Left lobe of liver (tissue), 2 donors: ENCODE results near the gene ABTB2. TPM values are rescaled to one million over a fixed set of nuclear protein-coding genes. Genes with fewer than 3 reads are reported as not detected.

Source experiments
- ATAC-seq: fragments of 200-7000 bp; cut with Tn5 transposase; one replicate; pipeline ENCODE4 v1.9.1; 2020; ENCODE audit warnings: mild to moderate bottlenecking, moderate library complexity
- DNase-seq: peaks from one replicate; pipeline ENCODE4 v3.0.0-alpha.2; 2020; ENCODE audit warnings: low spot score
- total RNA-seq: library from RNA; stranded (reverse); gene quantifications from one replicate; pipeline ENCODE4 v1.2.1, GENCODE V29; 2021
- donor health status: DM: no; HTN: no; CAD: no; lungs with moderate emphysema.
- donor health status: DM: no; HTN: yes; CAD: no.

ABTB2 gene
- total RNA-seq, 1 donor from 2014 or later: 11.4 TPM

DNA sequence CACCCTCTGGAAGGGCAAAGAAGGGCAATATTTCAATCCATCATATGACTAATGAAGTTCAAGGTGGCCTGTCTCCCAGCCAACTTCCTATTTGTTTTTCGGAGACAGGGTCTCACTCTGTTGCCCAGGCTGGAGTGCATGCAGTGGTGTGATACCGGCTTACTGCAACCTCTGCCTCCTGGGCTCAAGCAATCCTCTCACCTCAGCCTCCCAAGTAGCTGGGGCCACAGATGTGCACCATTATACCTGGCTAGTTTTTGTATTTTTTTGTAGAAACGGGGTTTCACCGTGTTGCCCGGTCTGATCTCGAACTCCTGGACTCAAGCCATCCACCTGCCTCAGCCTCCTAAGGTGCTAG, 13.4 kb downstream of the ABTB2 start:
- ATAC-seq (no peak), DNase-seq (no peak)

DNA sequence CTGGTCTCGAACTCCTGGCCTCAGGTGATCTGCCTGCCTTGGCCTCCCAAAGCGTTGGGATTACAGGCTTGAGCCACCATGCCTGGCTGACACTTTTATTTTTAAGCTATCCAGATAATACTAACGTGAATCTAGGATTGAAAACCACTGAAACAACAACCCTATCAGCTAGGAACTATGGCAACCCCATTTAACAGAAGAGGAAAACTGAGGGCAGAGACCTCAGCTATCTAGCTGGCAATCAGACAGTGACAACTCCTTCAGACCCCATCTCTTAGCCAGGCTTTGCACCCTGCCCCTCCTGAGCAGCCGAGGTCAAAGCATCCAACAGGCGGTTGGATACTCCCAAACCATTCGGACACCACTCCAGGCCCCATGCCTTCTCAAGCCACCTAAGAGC, 14.1 kb downstream of the ABTB2 start:
- no peak for DNase-seq
- no peak for ATAC-seq

GRCh38 chr11:34343153-34343552, 14.7 kb downstream of the ABTB2 start:
- ATAC-seq (no peak), DNase-seq (no peak)

GRCh38 chr11:34341931-34342533, 15.8 kb downstream of the ABTB2 start:
- ATAC-seq: peak; percentile 12

DNA sequence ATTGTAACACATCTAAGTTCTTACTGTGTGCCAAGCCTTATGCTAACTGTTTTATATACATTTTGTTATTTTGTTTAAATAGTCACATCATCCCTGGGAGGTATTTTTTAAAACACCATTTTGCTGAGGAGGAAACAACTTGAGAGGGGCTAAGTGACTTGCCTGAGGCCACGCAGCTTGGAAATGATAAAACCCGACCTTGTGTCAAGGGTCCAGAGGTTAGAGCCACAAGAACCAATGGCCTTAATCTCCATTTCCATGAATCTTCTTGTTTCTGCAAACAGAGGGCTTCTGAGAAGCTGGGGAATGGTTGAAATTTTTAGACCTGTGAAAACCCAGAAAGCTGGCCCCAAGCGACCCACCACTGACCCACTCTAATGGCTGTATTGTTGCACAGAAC, 16.7 kb downstream of the ABTB2 start:
- DNase-seq: no peak

More at GRCh38 chr11:34341931-34342533, 15.8 kb downstream of the ABTB2 start:
- DNase-seq: no peak

DNA sequence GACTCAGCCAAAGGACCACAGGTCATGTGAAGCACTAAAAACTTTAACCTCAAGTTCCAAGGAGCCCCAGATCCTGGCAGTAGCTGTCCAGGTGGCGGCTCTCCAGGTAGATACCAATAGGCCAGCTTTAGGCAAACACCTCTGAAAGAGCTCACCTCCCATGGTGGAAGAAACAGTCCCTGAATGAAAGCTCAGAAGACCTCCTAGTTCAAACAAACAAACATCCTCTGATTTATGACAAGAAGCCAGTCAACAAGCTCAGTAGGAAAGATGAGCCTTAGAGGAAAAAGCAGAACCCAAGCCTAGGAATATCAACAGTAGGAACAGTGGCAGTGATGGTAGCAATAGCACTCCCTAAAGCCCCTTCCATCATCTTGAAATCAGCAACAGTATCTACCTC, 17.2 kb downstream of the ABTB2 start:
- DNase-seq (no peak), ATAC-seq (peak; percentile 13)

More for the DNA sequence above, 16.7 kb downstream of the ABTB2 start:
- ATAC-seq: no peak

DNA sequence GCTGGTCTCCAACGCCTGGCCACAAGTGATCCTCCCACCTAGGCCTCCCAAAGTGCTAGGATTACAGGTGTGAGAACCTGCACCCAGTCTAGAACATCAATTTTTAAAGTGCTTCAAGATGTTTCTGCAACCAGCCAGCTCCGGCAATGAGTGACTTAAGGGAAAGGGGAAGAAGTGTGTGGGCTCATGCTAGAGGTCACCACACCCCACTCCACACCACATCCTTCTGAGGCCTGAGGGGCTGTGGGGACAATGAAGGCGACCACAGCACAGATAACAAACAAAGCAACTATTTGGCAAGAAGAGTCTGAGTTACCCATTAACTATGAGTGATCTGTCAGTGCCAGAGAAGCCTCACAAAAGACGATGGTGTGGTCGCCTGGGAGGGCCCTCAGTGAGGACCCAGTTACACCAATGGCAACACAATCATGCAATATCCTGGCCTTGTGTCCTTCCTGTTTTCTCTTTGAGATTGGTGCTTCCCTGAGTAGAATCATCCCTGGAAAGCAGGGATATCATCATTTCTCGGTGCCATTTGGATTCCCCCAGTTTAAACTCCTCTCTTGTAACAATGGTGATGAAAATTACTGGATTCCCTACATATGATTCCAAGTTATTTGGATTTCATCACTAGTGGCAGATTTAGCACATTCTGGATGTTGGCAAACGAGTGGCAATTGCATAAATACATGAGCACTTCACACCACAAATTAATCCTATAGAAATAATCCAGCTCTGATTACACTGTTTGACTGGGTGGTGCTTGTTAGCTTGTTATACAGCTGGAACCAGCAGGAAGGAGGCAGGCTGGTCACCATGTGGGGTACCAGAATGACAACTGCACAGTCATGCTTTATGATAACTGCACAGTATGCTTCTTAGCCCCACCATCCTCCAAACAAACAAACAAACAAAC, 18.4 kb downstream of the ABTB2 start:
- ATAC-seq (peak; percentile 74), DNase-seq (no peak)

DNA sequence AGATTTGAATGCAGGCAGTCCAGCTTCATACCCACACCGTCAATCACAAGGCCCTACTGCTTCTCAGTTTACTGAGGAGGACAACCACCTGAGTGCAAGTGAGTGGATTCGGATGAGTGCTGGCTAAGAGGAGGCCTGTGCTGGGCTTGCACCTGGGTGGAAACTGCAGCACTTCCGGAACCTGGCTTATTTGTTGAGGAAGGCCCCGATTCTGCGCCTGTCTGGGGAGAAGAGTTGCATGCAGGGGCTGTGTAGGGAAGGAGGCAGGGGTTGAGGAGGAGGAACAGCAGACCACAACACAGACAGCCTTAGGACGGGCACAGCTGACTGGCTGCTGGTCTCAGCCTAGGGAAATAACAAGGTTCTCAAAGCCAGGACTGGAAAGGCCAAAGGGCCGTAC, 20.8 kb downstream of the ABTB2 start:
- no peak for DNase-seq
- no peak for ATAC-seq

DNA sequence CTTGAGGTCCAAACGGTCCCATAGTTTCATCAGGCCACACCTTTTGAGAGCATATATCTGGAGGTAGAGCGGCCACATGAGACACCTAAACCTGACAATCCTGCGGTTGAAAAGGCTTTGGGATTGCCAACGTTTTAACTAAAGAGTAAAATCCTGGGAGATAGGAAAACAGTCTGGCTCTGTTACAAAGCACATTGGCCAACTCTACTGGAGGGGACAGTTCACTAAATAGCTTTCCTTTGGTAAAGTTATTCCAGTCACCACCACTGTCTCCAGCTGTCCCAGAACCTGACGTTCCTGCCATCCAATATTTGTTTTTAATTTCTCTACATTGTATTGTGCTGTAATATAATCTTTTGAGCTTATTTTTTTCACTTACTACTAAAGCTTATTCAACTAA, 22.0 kb downstream of the ABTB2 start:
- no peak for DNase-seq
- ATAC-seq: peak; percentile 69

GRCh38 chr11:34335331-34335730, 22.5 kb downstream of the ABTB2 start:
- DNase-seq: no peak
- ATAC-seq: no peak

DNA sequence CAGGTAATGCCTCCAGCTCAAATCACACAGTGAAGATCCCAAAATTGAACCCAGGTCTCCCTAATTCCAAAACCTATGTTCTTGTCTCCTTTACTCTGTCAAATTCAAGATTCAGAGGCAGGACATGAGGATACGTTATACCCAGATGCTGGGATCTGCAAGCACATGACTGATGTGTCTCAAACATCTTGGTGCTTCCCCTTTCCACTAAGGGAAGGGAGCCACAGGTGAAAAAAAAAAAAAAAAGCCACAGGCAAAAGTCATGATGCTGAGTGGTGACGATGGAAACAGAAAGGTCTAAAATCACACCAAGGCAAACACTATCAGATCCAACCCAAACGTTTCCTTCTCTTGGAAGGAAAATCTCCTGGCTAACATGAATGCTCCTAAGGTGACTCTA, 24.0 kb downstream of the ABTB2 start:
- DNase-seq (no peak), ATAC-seq (no peak)

- no peak for DNase-seq
- no peak for ATAC-seq
These were observed 25.3 kb downstream of the ABTB2 start for GRCh38 chr11:34332524-34332923.

DNA sequence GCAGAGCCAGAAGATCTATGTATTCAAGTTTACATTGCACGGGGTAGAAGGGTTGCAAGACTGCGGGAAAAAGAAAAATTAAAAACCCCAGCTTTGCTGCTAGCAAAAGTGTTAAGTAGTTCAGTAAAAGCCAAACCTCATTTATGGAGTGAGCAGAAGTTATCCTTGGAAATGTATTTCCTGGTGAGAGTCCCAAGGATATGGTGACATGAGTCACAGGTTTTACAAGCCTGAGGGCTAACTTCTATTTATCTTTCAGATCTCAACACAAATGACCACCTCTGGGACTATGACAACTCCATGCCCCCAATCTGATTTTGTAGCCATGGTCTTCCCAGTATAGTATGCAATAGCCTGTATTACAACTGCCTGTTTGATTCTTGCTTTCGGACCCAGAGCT, 26.1 kb downstream of the ABTB2 start:
- no peak for ATAC-seq
- DNase-seq: no peak

DNA sequence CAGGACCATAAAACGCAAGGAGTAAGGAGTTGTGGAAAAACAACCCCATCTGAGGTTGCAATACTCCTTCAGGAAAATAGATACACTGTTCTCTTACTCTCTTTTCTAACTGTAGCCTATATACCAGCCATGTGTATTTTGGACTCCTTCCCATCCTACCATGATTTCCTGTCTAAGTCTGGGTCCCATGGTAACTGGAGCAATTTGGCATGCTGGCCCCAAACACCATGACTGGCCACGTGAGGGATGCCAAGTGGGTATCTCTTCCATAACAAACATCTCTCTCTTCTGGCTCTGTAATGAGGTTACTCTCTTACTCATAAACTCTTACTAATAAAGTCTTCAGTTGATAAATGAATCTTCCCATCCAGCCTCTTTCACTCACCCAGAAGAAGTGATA, 26.5 kb downstream of the ABTB2 start:
- ATAC-seq (peak; percentile 45), DNase-seq (no peak)

- no peak for ATAC-seq
- DNase-seq: no peak
These were observed 27.2 kb downstream of the ABTB2 start for GRCh38 chr11:34330653-34331052.

DNA sequence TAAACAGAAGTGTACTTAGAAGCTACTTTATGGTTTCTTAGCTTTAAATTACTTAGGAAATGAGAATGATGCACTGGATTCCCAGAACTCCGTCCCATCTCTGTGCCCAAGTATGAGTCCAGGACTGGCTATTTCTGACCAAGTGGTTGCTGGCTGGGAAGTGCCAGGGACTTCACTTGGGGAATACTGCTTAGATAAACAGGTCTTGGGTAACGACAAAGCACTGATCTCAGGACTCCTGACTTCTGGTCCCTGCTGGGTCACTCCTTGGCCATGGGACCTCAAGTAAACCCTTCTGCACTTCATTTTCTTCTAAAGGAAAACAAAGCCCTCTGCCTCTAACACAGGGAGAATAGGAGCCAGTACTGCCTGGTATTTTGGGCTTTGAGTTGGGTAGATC, 27.9 kb downstream of the ABTB2 start:
- DNase-seq (no peak), ATAC-seq (peak; percentile 30)

DNA sequence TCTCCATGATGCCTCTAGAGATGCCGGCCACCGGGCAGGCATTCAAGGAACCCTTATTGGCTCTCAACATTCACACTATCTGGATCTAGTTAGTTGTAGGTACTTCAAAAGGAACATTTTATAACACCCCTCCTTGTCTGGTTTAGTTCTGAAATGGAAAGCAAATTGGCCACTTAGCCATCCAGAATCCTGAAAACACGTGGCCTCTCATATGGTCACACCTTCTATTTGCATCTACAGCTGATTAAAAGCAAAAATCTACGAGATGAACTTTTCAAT, 29.2 kb downstream of the ABTB2 start:
- ATAC-seq (no peak), DNase-seq (no peak)

GRCh38 chr11:34327804-34328631, 29.8 kb downstream of the ABTB2 start:
- no peak for DNase-seq
- peak; percentile 22 for ATAC-seq

DNA sequence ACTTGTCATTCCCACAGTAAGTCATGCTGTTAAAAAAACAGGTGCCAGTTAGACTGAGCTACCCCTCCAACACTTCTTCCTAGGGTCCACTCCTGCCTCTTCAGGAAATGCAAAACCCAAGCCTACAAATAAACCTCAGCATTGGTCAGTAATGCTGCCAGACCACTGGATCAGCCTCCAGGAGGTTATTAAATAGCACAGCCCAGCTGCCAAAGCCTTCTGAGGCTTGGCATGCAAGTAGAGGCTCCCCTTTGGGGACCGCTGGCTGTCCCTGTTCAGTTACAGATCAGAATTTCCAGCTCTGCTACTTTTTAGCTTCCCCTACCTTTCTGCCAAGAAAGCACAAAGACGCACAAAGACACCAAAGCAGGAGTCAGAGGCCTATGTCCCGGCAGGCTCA, 33.3 kb downstream of the ABTB2 start:
- DNase-seq: no peak

GRCh38 chr11:34323601-34324000, 34.2 kb downstream of the ABTB2 start:
- peak; percentile 22 for ATAC-seq
- DNase-seq: no peak

More for the DNA sequence above, 33.3 kb downstream of the ABTB2 start:
- no peak for ATAC-seq

GRCh38 chr11:34318111-34319037, 39.4 kb downstream of the ABTB2 start:
- ATAC-seq: peak; percentile 63
- DNase-seq: peak; percentile 58
